Esophagus muscularis mucosa (tissue), 4 donors: ENCODE data around the gene HS3ST4. TPM values are rescaled to one million over a fixed set of nuclear protein-coding genes. Genes with fewer than 3 reads are reported as not detected.

Experiments used
- DNase-seq: peaks from one replicate; pipeline ENCODE4 v3.0.0-alpha.2; 2017; ENCODE audit errors: extremely low spot score
- H3K27ac ChIP-seq, 4 donors: fragments of 200-600 bp; sonication (generic); replicated peaks in 1 of 4; 1 replicate in 3 of 4; 2 replicates in 1 of 4; pipeline ENCODE4 v1.5.1; 2016 to 2019; ENCODE audit warnings: mild to moderate bottlenecking in 1 of 4
- H3K27me3 ChIP-seq, 4 donors: fragments of 200-600 bp; sonication (generic); one replicate each; pipeline versions ENCODE4 v1.5.1 to v1.6.0; 2016 to 2019
- H3K36me3 ChIP-seq, 4 donors: fragments of 200-600 bp; sonication (generic); one replicate each; pipeline ENCODE4 v1.5.1; 2016 to 2019
- H3K4me1 ChIP-seq, 4 donors: fragments of 200-600 bp; sonication (generic); one replicate each; pipeline ENCODE4 v1.5.1; 2016 to 2019
- H3K4me3 ChIP-seq, 4 donors: fragments of 200-600 bp; sonication (generic); 1 replicate in 2 of 4; 2 replicates in 2 of 4; pipeline ENCODE4 v1.5.1; 2016 to 2019; ENCODE audit warnings: mild to moderate bottlenecking in 4 of 4, moderate library complexity in 1 of 4
- H3K9me3 ChIP-seq, 4 donors: fragments of 200-600 bp; sonication (generic); 1 replicate in 3 of 4; 2 replicates in 1 of 4; pipeline ENCODE4 v1.5.1; 2016 to 2019
- EP300 ChIP-seq: sonication (generic); formaldehyde crosslinking; IDR thresholded peaks from one replicate; pipeline ENCODE4 v1.6.1; 2017; ENCODE audit warnings: antibody characterized with exemption
- POLR2A ChIP-seq: fragments of 450-650 bp; IDR thresholded peaks from one replicate; pipeline ENCODE4 v1.6.1; 2017; ENCODE audit warnings: antibody characterized with exemption, moderate library complexity, mild to moderate bottlenecking, low read depth
- POLR2AphosphoS5 ChIP-seq, 2 donors: sonication (generic); formaldehyde crosslinking; IDR thresholded peaks; one replicate each; pipeline ENCODE4 v1.6.1; 2017; ENCODE audit warnings: antibody characterized with exemption in 2 of 2
- WGBS: methylation state at CpG from one replicate; pipeline ENCODE4 v1.1.5; 2018; 5-methylcytosine and 5-hydroxymethylcytosine counted together
- intact Hi-C: fragments of 100-400 bp; cut with DNase I; formaldehyde crosslinking; loops from one replicate; pipeline ENCODE4 v1.15.1; 2023
- total RNA-seq, 4 donors: library from RNA; depleted of rRNA; stranded (reverse); fragments of >200 nt; gene quantifications; one replicate each; pipeline versions ENCODE4 v1.1.0 to v1.2.1, GENCODE V29; 2016
- TF ChIP-seq, protein P1 (sequence below), 3 experiments: fragments of 200-600 bp in 2 of 3; fragments of 450-650 bp in 1 of 3; sonication (generic) in 2 of 3; IDR thresholded peaks; one replicate each; pipeline ENCODE4 v1.5.1; 2017 to 2019; ENCODE audit warnings: antibody characterized with exemption in 3 of 3, mild to moderate bottlenecking in 2 of 3, moderate library complexity in 1 of 3

The HS3ST4 gene
- total RNA-seq, 4 donors from 2014 or later, result not detected

DNA sequence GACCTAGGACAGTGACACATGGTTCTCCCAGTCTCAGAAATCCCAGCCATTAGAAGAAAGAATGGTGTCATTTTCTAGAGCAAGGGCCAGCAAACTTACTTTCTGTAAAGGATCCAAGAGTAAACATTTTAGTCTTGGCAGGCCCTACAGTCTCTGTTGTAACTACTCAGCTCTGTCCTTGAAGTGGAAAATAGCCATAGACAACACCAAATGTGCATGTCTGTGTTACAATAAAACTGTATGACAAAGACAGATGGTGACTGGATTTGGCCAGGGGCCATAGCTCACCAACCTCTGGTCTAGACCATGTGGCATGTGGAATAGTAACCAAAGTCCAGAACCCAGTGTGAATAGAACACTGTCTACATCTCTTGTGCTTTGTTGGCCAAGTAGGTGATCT is 286.5 kb downstream of the HS3ST4 start:
- TF ChIP-seq, protein P1, sequence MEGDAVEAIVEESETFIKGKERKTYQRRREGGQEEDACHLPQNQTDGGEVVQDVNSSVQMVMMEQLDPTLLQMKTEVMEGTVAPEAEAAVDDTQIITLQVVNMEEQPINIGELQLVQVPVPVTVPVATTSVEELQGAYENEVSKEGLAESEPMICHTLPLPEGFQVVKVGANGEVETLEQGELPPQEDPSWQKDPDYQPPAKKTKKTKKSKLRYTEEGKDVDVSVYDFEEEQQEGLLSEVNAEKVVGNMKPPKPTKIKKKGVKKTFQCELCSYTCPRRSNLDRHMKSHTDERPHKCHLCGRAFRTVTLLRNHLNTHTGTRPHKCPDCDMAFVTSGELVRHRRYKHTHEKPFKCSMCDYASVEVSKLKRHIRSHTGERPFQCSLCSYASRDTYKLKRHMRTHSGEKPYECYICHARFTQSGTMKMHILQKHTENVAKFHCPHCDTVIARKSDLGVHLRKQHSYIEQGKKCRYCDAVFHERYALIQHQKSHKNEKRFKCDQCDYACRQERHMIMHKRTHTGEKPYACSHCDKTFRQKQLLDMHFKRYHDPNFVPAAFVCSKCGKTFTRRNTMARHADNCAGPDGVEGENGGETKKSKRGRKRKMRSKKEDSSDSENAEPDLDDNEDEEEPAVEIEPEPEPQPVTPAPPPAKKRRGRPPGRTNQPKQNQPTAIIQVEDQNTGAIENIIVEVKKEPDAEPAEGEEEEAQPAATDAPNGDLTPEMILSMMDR (IDR thresholded peaks at IDR 0.05), result no peak
- TF ChIP-seq EP300 (no peak), POLR2AphosphoS5 (IDR thresholded peaks at IDR 0.05) (no peak), POLR2A (no peak)
- DNase-seq, result no peak
- H3K27ac ChIP-seq, result no peak overlapping the region
- H3K27me3 ChIP-seq, result no peaks in the 10 kb centered on the region
- intact Hi-C loops, result no loop called here
- H3K4me3 ChIP-seq, result no peak overlapping the region
- H3K36me3 ChIP-seq, result no peaks in the 10 kb centered on the region
- H3K4me1 ChIP-seq, result peaks cover 0 to 8% (median 0%) of the 10 kb centered on the region in 4 donors
- no peaks in the 10 kb centered on the region for H3K9me3 ChIP-seq

DNA sequence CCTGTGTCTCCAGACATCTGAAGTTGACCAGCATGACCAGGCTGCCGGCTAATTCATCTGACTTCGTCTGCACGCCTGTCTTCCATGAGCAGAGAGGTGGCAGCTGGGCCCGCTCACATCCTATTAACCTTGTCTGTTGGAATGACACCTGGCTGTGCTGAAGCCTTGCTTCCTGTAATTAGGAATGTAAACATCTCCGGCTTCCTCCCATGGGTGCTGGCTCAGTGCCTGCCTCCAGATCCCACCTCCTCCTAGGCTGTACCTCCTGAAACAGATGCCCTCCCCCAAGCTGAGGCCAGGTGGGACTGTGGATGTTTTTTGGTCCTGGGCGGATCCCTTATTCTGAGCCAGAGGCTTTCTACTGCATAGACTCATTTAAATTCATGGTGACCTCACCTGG is 296.3 kb downstream of the HS3ST4 start:
- H3K4me1 ChIP-seq, result no peaks in the 10 kb centered on the region
- H3K36me3 ChIP-seq, result no peaks in the 10 kb centered on the region
- TF ChIP-seq POLR2AphosphoS5 (IDR thresholded peaks at IDR 0.05) (no peak), EP300 (no peak), POLR2A (no peak)
- TF ChIP-seq, protein P1 (IDR thresholded peaks at IDR 0.05), result no peak
- 22% methylated on average over 6 of the region's 6 CpGs for WGBS
- intact Hi-C loops, result no loop called here
- no peaks in the 10 kb centered on the region for H3K9me3 ChIP-seq
- peaks cover 0 to 14% (median 0%) of the 10 kb centered on the region in 4 donors for H3K27me3 ChIP-seq
- no peak for DNase-seq
- no peak overlapping the region for H3K27ac ChIP-seq
- no peak overlapping the region for H3K4me3 ChIP-seq

DNA sequence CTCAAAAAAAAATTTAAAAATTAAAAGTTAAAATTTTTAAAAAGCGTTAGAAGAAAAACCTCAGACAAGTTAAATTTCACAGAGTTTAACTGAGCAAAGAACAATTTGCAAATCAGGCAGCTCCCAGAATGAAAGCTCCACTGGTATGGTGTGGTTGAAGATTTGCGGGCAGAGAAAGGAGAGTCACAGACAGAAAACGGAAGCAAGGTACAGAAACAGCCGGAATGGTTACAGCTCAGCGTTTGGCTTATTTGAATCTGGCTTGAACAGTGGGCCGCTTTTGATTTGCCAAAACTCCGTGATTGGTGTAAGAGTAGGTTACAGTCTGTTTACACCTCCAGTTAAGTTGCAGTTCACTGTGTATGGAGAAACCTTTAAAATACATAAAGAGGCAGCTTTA is 297.1 kb downstream of the HS3ST4 start:
- DNase-seq, result no peak
- Histone ChIP-seq H3K27me3 (peaks cover 0 to 14% (median 0%) of the 10 kb centered on the region in 4 donors), H3K9me3 (no peaks in the 10 kb centered on the region), H3K4me3 (no peak overlapping the region), H3K4me1 (no peaks in the 10 kb centered on the region), H3K36me3 (no peaks in the 10 kb centered on the region), H3K27ac (no peak overlapping the region)
- TF ChIP-seq POLR2A (no peak), POLR2AphosphoS5 (IDR thresholded peaks at IDR 0.05) (no peak), EP300 (no peak)
- TF ChIP-seq, protein P1 (IDR thresholded peaks at IDR 0.05), result no peak
- intact Hi-C loops, result no loop called here
- 74% methylated on average over 7 of the region's 7 CpGs for WGBS

DNA sequence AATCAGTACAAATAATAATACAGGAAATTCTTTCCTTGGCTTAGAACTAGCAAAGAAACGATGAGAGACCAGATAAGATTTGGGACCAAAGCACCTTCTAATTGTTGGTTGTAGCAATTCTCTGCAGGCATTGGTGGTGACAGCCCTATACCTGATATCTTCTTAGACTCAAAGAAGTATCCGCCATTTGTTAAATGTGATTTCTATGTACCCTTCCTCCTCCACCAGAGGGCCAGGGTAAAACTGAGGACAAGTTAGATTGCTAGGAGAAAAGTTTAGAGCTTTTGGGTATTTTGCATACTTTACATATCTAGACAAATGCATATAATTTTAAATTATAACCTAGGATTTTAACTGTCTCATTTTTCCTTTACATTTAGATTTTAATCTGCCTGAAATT is 304.3 kb downstream of the HS3ST4 start:
- H3K36me3 ChIP-seq, result no peaks in the 10 kb centered on the region
- no peak for DNase-seq
- no peaks in the 10 kb centered on the region for H3K9me3 ChIP-seq
- peaks cover 0 to 4% (median 0%) of the 10 kb centered on the region in 4 donors for H3K27me3 ChIP-seq
- TF ChIP-seq EP300 (no peak), POLR2AphosphoS5 (IDR thresholded peaks at IDR 0.05) (no peak), POLR2A (no peak)
- TF ChIP-seq, protein P1 (IDR thresholded peaks at IDR 0.05), result no peak
- intact Hi-C loops, result no loop called here
- WGBS, result 78% methylated on average over 2 of the region's 2 CpGs
- no peak overlapping the region for H3K4me3 ChIP-seq
- no peaks in the 10 kb centered on the region for H3K4me1 ChIP-seq
- no peak overlapping the region for H3K27ac ChIP-seq

DNA sequence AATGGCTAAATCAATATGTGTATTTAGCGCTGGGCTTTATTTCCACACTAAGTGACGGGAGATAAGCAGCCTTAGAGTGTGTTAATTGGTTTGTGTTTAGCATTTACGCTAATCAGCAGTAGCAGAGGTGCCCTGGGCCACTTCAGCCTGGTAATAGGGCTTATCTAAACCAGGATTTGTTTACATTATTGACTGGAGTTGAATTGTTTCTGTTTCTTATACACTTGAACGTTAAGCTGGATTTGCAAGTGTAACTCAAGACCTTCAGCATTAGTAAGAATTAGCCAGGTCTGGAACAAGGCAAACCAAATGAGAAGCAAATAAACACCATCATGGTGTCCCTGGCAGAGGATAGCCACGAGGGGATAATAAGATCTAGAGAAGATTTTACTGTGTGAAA is 313.6 kb downstream of the HS3ST4 start:
- Histone ChIP-seq H3K4me1 (no peaks in the 10 kb centered on the region), H3K4me3 (no peak overlapping the region), H3K27ac (no peak overlapping the region), H3K9me3 (peaks cover 0 to 24% (median 18%) of the 10 kb centered on the region in 4 donors), H3K36me3 (no peaks in the 10 kb centered on the region), H3K27me3 (no peaks in the 10 kb centered on the region)
- TF ChIP-seq, protein P1 (IDR thresholded peaks at IDR 0.05), result no peak
- WGBS, result 66% methylated on average over 5 of the region's 5 CpGs
- no peak for DNase-seq
- intact Hi-C loops, result no loop called here
